ENCODE data around the gene FOXK1.

DNA sequence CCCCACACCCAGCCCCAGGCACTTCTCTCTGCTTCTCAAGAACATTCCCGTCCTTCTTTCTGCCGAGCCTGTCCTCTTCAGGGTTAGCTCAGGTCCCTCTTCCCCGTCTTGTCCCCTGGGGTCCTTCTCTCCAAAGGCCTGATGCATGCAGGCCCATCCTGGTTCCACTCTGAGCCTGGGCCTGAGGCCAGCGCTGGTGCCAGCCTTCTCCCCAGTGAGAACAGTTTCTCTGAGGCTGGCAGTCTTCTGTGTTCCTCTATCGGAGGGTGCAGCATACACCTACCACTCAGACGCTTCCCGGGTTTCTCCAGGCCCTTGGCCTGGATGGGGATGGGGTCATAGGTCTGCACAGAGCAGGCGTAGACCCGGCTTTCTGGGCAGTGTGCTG is 108.0 kb downstream of the FOXK1 start:
- TF ChIP-seq POLR2AphosphoS5 (IDR thresholded peaks at IDR 0.05), result no peak
- no peak for TF ChIP-seq CTCF (IDR thresholded peaks at IDR 0.05)

Measured in prostate gland (tissue), 2 donors.